ENCODE measurements around the gene CDS2.

DNA sequence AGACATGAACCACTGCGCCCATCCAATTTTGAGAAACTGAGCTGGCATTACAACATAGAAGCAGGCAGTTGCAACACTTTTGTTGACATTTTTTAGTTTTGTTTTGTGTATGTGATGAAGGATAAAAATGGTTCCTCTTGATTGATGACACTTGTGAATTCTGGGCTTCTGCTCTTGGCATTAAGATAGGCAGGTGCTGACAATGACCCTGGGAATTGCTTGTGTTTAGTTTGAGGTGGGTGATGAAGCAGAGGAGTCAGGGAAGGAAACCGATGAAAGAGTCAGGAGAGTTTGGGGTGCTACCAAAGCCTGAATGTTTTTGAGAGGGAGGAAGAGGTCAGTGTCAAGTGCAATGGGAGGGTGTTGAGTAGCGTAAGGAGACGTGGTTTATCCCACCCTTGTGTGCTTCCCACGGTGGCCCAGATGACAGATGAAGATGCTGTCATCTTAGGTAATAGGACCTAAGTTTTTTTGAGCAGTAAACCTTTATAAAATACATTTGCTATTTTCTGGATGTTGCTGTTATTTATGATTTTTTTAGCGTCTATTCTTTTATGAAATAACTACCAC, 19.4 kb downstream of the CDS2 start:
- TF ChIP-seq POLR2AphosphoS5 (IDR thresholded peaks at IDR 0.05; ENCODE audit: low read depth, low read length) (no peak), SIN3A (IDR thresholded peaks at IDR 0.05; ENCODE audit: borderline replicate concordance, insufficient read depth, low read length) (no peak), TAF1 (IDR thresholded peaks at IDR 0.05; ENCODE audit: borderline replicate concordance, insufficient read depth, low read length) (no peak), FOXP2 (optimal IDR thresholded peaks at IDR 0.05; ENCODE audit: borderline replicate concordance, extremely low read depth, extremely low read length, insufficient read depth) (no peak)
- TF ChIP-seq, protein P1, sequence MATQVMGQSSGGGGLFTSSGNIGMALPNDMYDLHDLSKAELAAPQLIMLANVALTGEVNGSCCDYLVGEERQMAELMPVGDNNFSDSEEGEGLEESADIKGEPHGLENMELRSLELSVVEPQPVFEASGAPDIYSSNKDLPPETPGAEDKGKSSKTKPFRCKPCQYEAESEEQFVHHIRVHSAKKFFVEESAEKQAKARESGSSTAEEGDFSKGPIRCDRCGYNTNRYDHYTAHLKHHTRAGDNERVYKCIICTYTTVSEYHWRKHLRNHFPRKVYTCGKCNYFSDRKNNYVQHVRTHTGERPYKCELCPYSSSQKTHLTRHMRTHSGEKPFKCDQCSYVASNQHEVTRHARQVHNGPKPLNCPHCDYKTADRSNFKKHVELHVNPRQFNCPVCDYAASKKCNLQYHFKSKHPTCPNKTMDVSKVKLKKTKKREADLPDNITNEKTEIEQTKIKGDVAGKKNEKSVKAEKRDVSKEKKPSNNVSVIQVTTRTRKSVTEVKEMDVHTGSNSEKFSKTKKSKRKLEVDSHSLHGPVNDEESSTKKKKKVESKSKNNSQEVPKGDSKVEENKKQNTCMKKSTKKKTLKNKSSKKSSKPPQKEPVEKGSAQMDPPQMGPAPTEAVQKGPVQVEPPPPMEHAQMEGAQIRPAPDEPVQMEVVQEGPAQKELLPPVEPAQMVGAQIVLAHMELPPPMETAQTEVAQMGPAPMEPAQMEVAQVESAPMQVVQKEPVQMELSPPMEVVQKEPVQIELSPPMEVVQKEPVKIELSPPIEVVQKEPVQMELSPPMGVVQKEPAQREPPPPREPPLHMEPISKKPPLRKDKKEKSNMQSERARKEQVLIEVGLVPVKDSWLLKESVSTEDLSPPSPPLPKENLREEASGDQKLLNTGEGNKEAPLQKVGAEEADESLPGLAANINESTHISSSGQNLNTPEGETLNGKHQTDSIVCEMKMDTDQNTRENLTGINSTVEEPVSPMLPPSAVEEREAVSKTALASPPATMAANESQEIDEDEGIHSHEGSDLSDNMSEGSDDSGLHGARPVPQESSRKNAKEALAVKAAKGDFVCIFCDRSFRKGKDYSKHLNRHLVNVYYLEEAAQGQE (IDR thresholded peaks at IDR 0.05; ENCODE audit: insufficient read depth in 1 of 2, low read depth in 2 of 2, low read length in 2 of 2), result no peak

Measured in PFSK-1 (cell line).